ENCODE data around the gene CFAP20.

Gene CFAP20

DNA sequence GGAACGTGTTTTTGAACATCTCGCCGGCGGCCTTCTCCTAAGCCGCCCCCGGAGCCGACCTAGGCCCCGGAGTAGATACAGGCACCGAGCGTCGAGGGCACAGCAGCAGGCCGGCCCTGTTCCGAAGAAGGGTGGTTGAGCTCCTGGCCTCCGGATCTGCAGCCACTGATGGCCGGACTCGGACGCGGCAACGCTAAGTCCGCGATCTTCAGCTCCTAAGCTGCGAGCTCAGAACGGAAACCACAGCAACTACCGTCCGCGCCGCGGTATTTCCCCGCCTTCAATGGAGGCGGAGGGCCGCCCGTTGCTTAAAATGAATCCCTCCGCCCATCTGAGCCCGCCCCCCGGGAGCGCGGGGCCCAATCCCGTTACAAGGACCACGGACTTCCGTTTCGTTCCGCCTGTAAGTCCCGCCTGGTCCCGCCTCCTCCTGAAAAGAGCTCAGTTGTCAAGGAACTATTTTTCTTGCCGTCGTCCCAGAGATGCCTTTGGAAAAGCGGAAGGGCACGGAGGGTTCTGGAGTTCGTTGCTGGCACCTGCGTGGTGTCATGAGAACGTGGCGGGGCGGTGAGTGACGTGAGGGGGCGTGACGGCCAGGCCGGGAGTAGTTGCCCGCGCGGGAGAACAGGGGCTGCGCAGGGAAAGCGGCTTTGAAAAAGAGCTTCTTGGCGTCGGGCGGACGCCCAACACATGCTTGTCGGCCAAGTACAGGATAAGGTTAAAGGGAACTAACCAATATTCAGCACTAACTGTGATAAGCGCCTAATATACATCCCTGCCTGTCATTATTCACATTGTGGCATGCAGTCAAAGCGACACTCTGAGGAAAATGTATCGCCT is at the start of gene CFAP20:
Gene CFAP20, minus strand, starts transcription at position 285 of the 840 bp plus-strand sequence. Its CDS starts 266 bp downstream, at position 19.
- peak; percentile 100 for DNase-seq (ENCODE audit: low read depth)

DNA sequence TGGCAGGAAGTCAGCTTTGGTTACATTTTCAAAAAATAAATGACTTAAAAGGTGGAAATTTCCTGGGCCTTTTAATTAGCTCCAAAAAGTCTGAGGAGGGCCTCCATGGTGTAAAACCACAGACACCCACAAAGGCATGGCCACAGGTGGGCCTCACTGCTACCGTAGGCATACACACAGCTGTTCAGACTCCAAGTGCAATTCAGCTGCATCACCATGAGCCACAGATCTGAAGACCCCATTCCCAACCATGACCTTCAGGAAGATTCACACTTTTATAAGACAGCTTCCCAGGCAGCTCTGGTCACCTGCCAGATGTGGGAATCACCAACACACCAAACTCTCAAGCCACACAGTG is 48.2 kb upstream of the CFAP20 start:
- no peak for DNase-seq (ENCODE audit: low read depth)

DNA sequence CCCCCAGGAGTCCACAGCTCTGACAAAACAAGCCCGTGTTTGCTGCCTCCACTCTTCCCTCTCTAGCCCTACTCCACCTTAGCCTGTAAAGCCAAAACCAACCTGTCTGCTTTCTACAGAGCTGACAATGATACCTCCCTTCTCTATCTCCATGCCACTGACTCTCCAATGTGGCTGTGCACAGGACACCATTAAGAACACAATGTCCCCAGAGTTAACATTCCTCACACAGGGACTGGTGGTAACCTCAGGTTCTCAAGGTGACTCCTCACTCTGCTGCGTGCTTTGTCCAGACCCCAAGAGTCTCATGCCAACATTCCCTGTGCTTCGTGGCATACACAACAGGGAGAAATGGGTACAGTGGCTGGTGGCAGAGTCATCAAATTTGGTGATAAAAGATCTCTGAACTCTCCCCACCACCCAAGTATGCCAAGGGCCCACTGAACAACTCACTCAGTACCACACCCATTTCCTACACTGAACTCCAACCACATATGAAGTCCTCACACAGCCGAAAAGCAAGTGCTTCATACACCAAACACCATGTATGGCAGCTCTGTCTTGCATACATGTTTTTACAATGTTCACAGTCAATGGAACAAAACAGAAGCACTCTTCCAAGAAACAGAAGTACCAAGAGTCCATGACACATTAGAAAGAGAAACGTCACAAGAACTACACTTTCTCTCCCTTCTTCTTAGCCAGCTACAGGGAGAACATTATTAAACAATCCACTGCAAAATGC is 47.6 kb upstream of the CFAP20 start:
- DNase-seq (ENCODE audit: low read depth) = no peak

DNA sequence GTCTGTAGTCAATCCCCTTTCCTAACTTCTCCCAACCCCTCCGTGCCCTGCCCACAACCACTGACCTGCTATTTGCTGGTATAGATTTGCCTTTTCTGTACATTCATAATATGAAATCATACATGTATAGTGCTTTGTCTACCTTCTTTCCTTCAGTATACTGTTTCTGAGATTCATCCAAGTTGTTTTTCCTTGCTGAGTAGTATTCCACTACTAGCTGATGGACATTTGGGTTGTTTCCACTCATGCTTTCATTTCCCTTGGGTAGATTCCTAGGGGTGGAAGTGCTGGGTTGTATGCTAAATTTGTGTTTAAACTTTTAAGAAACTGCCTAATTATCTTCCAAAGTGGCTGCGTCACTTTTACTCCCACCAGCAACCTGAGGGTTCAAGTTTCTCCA is 41.0 kb upstream of the CFAP20 start:
- no peak for DNase-seq (ENCODE audit: low read depth)

DNA sequence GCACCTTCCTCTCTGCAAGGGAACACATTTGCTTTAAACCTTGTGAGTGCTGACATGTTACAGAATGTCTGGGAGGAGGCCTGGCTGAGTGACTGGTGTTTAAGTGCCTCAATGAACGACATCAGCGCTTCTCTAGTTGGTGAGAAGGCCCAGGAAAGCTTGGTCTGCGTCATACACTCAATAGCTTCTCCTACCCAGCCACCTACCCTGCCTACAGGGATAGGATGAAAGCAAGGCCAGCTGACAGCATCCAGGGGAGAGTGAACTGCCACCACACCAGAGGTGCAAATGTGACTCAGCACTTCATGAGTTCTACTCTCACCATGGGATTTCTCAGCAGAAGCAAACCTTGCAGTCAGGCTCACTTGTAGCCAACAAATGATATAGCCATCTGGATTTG is 31.7 kb upstream of the CFAP20 start:
- DNase-seq (ENCODE audit: low read depth) = no peak

DNA sequence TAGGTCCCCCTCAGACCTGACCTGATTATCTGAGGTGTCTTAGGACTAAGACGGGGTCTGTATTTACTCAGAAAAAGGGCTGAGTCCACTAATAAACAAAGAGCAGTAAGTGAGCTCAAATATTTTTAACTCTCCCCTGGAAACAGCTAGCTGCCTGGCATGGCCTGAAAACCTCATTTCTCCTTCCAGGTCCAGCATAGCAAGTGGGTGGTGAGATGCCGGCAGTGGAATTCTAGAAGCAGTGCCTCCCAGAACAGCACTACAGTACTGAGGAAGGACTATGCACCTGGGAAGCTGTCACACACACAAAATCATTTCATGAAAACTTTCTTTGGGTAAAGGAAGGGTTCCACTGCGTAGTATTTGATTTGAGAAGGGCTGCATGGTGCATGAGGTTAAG is 29.5 kb upstream of the CFAP20 start:
- no peak for DNase-seq (ENCODE audit: low read depth)

DNA sequence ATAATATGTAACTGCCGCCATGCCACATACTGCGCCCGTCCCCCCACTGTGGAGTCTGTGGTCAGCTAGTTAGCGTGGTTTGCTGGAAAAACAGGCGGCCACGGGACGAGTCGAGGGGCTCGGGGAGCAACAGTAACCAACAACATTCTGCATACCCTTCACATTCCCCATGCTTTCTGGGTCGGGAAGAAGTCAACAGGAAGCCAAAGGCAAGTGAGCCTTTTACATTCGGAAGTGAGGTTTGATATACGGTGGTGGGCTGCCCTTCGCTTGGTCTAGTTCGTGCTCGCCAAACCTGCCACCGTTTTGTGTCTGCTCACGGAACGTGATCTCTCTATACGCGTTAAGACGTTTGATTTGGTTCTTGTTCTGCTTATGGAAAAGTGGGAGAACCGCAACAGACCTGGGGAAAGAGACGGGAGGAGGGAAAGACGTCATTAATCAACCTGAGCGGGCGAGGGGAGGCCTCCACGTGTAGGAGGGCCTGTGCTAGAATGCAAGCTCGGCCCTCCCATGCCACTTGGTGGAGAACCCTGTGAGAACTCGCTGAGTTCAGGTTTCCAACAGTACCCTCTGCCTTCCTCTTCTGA is 28.9 kb upstream of the CFAP20 start:
- DNase-seq (ENCODE audit: low read depth) = no peak

DNA sequence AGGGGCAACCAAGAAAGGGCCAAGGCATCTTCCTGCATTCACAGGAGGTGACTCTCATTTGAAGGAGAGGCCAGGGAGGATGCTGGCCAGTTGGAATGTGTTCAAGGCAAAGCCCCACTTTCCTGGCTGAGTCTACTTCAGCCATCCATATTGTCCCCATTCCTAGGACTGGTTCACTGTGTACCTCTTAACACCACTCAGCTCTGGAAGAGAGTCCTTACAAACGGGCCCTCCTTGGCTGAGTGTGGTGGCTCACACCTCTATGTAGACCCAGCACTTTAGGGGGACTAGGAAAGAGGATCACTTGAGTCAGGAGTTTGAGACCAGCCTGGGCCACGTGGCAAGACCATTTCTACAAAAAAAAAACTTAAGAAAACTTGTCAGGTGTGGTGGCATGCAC is 28.1 kb upstream of the CFAP20 start:
- DNase-seq (ENCODE audit: low read depth) = no peak

DNA sequence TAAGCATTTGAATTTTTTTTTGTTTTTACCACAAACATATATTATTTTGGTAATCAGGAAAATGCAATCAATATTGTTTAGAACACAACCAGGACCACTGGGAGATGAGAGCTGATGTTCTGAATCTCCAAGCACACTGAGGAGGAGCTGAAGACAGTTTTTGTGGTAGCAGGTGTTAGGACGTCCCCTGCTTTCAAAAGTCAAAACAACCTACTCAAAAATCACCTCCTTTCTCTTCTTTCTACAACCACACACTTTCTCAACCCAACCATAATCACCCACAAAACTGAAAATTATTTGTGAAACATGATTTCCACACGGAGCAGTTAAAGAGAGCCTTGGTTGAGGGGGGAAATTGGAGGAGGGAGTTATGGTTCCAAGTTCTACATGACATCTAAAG is 26.7 kb upstream of the CFAP20 start:
- DNase-seq (ENCODE audit: low read depth) = no peak

DNA sequence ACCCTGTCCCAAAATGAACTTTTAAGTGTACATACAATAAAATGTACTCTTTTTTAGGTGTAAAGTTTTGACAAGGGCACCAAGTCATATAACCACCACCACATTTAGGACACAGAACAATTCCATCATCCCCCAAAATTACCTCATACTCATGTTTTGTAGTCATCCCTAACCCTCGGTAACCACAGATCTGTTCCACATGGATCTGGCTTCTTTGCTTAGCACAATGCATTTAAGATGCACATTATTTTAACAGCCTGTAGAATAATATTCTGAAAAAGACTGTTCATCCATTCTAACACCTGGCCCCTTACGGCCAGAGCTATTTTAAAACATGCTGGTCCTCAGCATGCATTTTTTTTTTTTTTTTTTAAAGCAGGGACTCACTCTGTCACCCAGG is 25.2 kb upstream of the CFAP20 start:
- DNase-seq (ENCODE audit: low read depth) = no peak

DNA sequence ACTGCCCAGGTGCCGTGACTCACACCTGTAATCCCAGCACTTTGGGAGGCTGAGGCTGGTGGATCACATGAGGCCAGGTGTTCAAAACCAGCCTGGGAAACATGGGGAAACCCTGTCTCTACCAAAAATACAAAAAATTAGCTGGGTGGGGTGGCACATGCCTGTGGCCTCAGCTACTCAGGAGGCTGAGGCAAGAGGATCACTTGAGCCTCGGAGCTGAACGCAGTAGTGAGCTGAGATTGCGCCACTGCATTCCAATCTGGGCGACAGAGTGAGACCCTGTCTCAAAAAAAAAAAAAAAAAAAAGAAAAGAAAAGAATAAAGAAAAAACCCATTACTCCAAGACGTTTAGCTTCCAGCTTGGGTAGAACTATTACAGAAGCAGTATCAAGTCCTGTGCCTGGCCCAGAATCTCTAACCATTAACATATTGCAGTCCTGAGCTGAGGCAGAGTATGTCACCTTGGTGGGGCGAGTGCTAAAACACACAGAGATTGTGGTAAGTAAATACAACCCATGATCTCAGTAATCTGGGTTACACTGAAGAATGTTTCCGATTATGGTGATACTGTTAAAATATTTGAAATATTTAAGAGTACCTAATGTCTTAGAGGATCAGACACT is 23.2 kb upstream of the CFAP20 start:
- DNase-seq (ENCODE audit: low read depth) = no peak

DNA sequence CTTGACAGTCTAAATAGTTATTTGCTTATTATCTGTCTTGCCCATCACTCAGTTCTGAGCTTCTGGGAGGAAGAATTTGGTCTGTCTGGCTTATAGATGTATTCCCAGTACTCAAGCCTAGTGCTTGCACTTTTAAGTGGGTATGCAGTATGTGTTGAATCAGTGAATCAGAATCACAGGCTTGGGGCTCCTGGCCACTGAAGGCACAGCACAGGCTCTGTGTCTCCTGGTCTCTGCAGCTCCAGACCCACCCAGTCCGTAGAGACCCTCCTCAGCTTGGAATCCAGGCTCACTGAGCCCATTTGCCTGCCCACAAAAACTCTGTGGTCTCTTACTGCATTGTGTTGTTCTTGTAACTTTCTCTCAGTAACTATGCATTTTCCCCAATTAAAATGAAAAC is 19.3 kb upstream of the CFAP20 start:
- DNase-seq (ENCODE audit: low read depth) = no peak

DNA sequence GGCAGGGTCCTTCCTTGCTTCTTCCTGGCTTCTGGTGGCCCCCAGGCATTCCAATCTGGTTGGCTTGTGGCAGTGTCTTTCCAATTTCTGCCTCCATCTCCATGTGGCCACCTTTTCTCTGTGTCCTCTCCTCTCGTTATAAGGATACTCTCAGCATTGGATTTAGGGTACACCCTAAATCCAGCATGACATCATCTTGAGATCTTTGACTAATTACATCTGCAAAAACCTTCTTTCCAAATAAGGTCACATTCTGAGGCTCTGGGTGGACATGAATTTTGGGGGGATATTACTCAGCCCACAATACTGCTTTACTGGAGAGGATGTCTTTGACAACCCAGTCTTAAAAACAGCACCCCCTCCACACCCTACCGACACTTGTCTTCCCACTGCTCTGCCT is 18.9 kb upstream of the CFAP20 start:
- no peak for DNase-seq (ENCODE audit: low read depth)

DNA sequence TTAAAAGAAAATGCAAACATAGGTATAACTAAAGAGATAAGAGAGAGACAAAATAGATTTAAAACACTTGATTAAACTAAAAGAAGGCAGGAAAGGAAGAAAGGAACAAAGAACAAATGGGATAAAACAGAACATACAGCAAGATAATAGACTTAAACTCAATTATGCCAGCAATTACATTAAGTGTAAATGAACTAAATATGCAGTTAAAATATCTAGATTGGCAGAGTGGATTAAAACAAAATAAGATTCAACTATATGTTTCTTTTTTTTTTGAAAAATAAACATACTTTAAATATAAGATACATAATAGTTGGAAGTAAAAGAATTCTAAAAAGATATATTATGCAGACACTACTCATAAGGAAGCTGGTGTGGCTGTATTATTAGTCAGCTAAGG is 9.7 kb upstream of the CFAP20 start:
- no peak for DNase-seq (ENCODE audit: low read depth)

DNA sequence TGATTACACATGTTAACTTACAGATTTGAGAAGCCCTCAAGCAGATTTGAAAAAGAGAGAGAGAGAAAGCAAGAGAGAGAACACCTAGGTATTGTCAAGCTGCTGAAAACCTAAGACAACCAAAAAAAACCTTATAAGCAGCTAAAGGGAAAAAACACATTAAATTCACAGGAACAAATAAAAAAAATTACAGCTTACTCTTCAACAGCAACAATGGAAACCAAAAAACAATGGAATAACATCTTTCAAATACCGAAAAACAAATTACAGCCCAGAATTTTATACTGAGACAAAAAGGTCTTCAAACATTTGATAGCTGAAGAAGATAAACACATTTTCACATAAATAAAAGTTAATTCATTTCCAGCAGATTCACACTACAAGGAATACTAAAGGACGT is 8.4 kb upstream of the CFAP20 start:
- no peak for DNase-seq (ENCODE audit: low read depth)

DNA sequence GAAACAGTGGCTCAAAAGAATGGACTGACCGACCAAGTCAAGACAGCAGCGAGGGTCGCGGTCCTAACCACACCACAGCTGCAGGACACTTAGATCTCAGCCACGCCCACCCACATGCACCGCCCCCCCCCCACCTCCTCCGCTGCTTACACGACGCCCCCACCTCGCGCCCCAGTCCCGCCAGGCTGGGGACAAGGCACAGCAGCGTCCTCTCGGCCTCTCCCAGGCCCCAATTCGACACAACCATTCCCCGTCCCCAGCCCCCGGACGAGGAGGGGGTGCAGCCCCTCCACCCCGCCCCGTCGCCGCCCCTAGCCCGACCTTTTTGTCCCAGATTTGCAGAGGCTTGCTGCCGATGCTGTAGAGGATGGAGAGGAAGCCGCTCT is 477 bp downstream of the CFAP20 start:
- no peak for DNase-seq (ENCODE audit: low read depth)

DNA sequence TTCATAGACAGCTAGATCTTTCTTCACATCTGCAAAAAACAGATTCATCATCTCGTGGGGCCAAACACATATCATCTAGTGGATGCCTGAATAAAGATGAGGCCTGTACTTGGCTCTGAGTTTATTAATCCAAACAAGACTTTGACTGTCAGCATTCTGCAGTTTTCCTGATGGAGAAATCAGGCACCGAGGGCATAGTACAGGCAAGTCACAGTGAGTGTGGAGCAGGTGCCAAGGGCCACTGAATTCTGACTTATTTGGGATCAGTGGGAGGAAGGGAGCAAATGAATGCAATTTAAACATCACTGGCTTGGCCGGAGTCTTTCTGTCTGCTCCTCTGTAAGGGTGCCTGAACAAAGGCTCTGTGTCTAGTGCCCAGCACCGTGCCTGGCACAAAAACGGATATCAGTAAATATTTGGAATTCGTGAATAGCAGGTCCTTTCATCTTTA is 975 bp downstream of the CFAP20 start:
- peak; percentile 24 for DNase-seq (ENCODE audit: low read depth)

DNA sequence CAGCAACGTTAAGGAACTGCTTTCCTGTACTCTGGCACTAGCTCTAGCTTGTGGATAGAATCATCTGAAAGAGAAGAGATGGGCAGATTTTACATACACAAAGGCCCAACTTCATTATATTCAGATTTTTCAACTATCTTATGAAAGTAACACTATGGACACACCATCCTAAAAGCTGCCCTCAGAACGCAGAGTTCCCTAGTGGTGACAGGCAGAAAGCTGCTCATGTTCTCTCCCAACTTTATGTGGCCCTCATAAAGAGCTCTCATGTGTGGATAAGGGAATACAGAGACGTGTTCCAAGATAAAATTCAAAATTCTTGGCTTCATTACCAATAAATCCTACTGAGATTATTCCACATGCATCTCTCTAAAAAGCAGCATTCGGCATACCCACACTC is 1.5 kb downstream of the CFAP20 start:
- DNase-seq (ENCODE audit: low read depth) = no peak

DNA sequence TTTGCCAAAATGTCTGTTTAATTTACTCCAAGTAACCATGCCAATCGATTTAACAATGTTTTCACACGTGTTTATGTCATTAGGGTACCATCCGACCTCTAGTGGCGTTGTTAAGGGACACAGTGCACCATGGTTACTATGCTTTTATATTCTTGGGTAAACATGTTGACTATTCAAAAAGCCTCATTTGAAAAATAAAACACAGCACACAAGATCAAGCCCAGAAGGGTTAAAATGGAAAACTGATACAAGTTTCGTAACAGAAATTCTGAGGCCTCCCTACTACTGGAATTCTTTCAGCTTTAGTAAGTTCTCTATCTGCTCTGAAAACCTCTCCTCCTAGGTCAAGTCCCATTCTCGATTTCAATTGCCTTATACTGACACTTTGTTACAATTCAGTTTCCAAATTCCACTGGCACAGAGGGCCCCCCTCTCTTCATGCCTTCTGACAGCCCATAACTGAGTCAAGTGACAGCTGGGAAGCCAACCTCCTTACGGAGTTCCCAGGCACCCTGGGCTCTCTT is 2.1 kb downstream of the CFAP20 start:
- DNase-seq (ENCODE audit: low read depth) = peak; percentile 63

DNA sequence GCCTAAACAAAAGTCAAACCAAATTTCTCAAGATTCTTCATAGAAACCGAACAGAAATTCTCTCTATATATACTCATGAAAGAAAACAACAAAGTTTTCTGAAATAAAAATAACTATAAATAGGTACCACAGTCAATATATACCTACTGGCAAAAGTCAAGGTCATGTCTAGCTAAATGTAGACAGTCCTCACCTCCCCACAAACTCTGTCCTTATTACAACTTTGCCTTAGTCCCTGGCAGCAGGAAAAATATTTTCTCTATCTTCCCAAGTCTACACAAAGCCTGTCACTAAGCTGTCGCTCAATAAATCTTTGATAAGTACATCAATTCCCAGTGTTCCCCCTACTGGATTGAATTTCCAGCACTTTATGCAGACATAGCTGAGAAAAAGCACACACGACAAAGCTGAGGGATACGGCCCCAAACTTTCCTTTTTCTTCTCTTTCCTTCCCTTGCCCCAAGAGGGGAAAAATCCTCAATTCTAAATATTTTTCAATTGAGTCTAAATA is 2.7 kb downstream of the CFAP20 start:
- DNase-seq (ENCODE audit: low read depth) = no peak

DNA sequence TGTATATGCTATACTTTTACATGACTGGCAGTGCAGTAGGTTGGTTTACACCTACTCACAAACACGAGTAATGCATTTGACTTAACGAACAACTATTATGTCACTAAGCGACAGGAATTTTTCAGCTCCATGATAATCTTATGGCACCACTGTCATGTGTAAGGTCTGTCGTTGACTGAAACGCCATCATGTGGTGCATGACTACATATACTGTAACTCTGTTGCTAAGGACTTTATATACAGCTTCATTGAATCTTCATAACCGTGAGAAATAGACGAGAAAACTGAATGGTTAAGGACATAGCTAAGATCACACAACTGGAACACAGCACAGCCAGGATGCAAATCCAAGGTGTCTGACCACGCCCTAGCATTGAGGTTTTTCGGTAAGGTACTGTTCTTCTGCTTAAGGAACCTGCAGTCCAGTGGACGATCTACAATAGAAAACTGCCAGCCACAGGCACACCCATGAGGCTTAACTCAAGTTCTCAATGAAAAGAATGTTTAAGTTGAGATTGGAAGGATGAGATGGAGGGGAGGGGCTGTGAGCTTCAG is 3.3 kb downstream of the CFAP20 start:
- no peak for DNase-seq (ENCODE audit: low read depth)

DNA sequence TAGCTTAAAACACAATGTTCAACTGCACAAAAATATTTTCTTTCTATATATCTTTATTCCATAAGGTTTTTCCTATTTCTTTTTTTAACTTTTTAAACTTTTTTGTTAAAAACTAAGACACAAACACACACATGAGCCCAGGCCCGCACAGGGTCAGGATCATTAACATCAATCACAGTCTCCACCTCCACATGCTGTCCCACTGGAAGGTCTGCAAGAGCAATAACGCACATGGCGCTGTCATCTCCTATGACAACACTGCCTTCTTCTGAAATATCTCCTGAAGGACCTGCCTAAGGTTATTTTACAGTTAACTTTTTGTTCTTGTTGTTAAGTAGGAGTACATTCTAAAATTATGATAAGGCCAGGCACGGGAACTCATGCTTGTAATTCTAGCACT is 4.1 kb downstream of the CFAP20 start:
- DNase-seq (ENCODE audit: low read depth) = no peak

All from amniotic epithelial cell (primary cell).